MM.1S (cell line): ENCODE data around the gene PIKFYVE.

ENCODE experiments used
- DNase-seq: peaks from one replicate; pipeline ENCODE4 v3.0.0-alpha.2; 2015
- H2AFZ ChIP-seq: fragments of 300-600 bp; sonication (generic); 2 replicates; pipeline ENCODE4 v1.6.0; 2016; ENCODE audit warnings: antibody characterized with exemption, low read length
- H3F3A ChIP-seq: fragments of 300-600 bp; sonication (generic); 2 replicates; pipeline ENCODE4 v1.6.1; 2016; ENCODE audit warnings: mild to moderate bottlenecking, antibody characterized with exemption, low read length, moderate library complexity, mixed read lengths; ENCODE audit not compliant: insufficient read depth
- H3K27ac ChIP-seq: fragments of 300-600 bp; sonication (generic); 2 replicates; pipeline ENCODE4 v1.5.1; 2016; ENCODE audit warnings: mild to moderate bottlenecking, low read length
- H3K27me3 ChIP-seq: fragments of 300-600 bp; sonication (generic); replicated peaks from 2 replicates; pipeline ENCODE4 v1.6.0; 2016; ENCODE audit warnings: low read length; ENCODE audit not compliant: insufficient read depth
- H3K36me3 ChIP-seq: fragments of 300-600 bp; sonication (generic); replicated peaks from 2 replicates; pipeline ENCODE4 v1.6.1; 2016; ENCODE audit warnings: mild to moderate bottlenecking, low read length, mixed read lengths; ENCODE audit not compliant: insufficient read depth
- H3K4me1 ChIP-seq: fragments of 300-600 bp; sonication (generic); 2 replicates; pipeline ENCODE4 v1.6.1; 2016; ENCODE audit warnings: low read length, mixed read lengths
- H3K4me2 ChIP-seq: fragments of 300-600 bp; sonication (generic); 2 replicates; pipeline ENCODE4 v1.6.0; 2016; ENCODE audit warnings: low read depth, low read length
- H3K4me3 ChIP-seq: fragments of 300-600 bp; sonication (generic); 2 replicates; pipeline ENCODE4 v1.5.1; 2016; ENCODE audit warnings: low read length, mixed read lengths
- H3K79me2 ChIP-seq: fragments of 300-600 bp; sonication (generic); 2 replicates; pipeline ENCODE4 v1.6.1; 2016; ENCODE audit warnings: mixed run types, low read length, mixed read lengths
- H3K9ac ChIP-seq: fragments of 300-600 bp; sonication (generic); 2 replicates; pipeline ENCODE4 v1.6.1; 2016; ENCODE audit warnings: low read length, mixed read lengths
- H3K9me2 ChIP-seq: fragments of 300-600 bp; sonication (generic); replicated peaks from 2 replicates; pipeline ENCODE4 v1.6.1; 2016; ENCODE audit warnings: mild to moderate bottlenecking, low read length, mixed read lengths; ENCODE audit not compliant: insufficient read depth
- H3K9me3 ChIP-seq: fragments of 300-600 bp; sonication (generic); replicated peaks from 2 replicates; pipeline ENCODE4 v1.6.1; 2016; ENCODE audit warnings: mild to moderate bottlenecking, low read length, mixed read lengths; ENCODE audit not compliant: insufficient read depth
- H4K20me1 ChIP-seq: fragments of 300-600 bp; sonication (generic); 2 replicates; pipeline ENCODE4 v1.6.1; 2016; ENCODE audit warnings: mild to moderate bottlenecking, low read length, moderate library complexity, mixed read lengths; ENCODE audit not compliant: insufficient read depth
- EZH2 ChIP-seq: fragments of 300-600 bp; sonication (generic); optimal IDR thresholded peaks from 2 replicates; pipeline ENCODE3; 2017; ENCODE audit warnings: low read depth, mild to moderate bottlenecking, antibody characterized with exemption, low read length, mixed read lengths
- EZH2phosphoT487 ChIP-seq: fragments of 300-600 bp; sonication (generic); IDR thresholded peaks from 2 replicates; pipeline ENCODE4 v1.6.1; 2018; ENCODE audit warnings: antibody characterized with exemption, low read length
- TF ChIP-seq, protein P1 (sequence below): fragments of 300-600 bp; sonication (generic); IDR thresholded peaks from 2 replicates; pipeline ENCODE4 v1.5.1; 2016; ENCODE audit warnings: antibody characterized with exemption, low read length, mixed read lengths

PIKFYVE gene

DNA sequence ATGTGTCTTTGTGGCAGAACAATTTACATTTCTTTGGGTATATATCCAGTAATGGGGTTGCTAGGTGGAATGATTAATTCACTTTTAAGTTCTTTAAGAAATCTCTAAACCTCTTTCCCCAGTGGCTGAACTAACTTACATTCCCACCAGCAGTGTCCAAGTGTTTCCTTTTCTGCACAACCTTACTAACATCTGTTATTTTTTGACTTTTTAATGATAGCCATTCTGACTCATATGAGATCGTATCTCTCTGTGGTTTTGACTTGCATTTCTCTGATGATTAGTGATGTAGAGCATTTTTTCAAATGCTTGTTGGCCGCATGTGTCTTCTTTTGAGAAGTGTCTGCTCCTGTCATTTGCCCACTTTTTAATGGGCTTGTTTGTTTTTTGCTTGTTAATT lies 97.4 kb downstream of the PIKFYVE start:
- H3K27ac ChIP-seq: no peak overlapping the region
- no peaks in the 10 kb centered on the region for H3K36me3 ChIP-seq
- no peaks in the 10 kb centered on the region for H3F3A ChIP-seq
- no peak overlapping the region for H3K9ac ChIP-seq
- no peaks in the 10 kb centered on the region for H4K20me1 ChIP-seq
- no peaks in the 10 kb centered on the region for H3K27me3 ChIP-seq
- H2AFZ ChIP-seq: no peak overlapping the region
- TF ChIP-seq EZH2phosphoT487: no peak
- TF ChIP-seq, protein P1, sequence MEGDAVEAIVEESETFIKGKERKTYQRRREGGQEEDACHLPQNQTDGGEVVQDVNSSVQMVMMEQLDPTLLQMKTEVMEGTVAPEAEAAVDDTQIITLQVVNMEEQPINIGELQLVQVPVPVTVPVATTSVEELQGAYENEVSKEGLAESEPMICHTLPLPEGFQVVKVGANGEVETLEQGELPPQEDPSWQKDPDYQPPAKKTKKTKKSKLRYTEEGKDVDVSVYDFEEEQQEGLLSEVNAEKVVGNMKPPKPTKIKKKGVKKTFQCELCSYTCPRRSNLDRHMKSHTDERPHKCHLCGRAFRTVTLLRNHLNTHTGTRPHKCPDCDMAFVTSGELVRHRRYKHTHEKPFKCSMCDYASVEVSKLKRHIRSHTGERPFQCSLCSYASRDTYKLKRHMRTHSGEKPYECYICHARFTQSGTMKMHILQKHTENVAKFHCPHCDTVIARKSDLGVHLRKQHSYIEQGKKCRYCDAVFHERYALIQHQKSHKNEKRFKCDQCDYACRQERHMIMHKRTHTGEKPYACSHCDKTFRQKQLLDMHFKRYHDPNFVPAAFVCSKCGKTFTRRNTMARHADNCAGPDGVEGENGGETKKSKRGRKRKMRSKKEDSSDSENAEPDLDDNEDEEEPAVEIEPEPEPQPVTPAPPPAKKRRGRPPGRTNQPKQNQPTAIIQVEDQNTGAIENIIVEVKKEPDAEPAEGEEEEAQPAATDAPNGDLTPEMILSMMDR: no peak
- TF ChIP-seq EZH2: no peak
- H3K79me2 ChIP-seq: no peaks in the 10 kb centered on the region
- DNase-seq: no peak
- no peaks in the 10 kb centered on the region for H3K4me1 ChIP-seq
- no peaks in the 10 kb centered on the region for H3K9me2 ChIP-seq
- H3K4me2 ChIP-seq: no peak overlapping the region
- no peaks in the 10 kb centered on the region for H3K9me3 ChIP-seq
- no peak overlapping the region for H3K4me3 ChIP-seq

DNA sequence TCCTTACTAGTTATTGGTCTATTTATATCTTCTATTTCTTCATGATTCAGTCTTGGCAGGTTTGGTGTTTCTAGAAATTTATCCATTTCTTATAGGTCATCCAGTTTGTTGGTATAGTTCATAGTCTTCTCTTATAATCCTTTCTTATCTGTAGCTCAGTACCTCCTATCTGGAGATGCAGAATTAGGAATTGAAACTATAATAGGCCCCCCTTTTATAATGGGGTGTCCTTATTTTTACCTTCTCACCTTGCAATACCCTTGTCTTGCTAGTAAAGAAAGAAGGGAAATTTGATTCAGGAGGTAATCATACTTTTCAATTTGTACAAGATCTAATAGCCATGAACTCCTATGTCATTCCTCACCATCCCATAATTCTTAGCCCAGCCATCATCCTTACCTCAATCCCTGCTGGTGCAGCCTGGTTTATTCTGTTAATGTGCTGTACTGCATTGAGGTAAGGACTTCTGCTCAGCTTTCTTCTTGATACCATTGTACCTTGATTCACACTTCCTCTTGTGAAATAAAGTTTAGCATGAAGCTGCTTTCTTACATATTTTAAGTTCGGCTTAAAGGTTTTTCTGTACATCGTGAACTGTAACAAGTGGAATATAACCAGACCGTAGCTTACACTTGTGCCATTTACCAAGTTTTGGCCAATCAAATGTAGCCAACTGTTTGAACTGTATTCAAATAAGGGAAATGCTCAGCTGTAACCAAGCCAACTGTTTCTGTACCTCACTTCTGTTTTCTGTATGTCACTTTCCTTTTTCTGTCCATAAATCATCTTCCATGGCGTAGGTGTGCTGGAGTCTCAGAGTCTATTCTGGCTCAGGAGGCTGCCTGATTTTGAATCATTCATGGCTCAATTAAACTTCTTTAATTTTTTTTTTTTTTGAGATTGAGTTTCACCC lies 100.4 kb downstream of the PIKFYVE start:
- H3K9me3 ChIP-seq: no peaks in the 10 kb centered on the region
- no peaks in the 10 kb centered on the region for H3K4me1 ChIP-seq
- no peaks in the 10 kb centered on the region for H3F3A ChIP-seq
- H3K4me3 ChIP-seq: no peak overlapping the region
- H2AFZ ChIP-seq: no peak overlapping the region
- H3K27me3 ChIP-seq: no peaks in the 10 kb centered on the region
- no peak overlapping the region for H3K4me2 ChIP-seq
- H4K20me1 ChIP-seq: no peaks in the 10 kb centered on the region
- H3K79me2 ChIP-seq: no peaks in the 10 kb centered on the region
- H3K9ac ChIP-seq: no peak overlapping the region
- TF ChIP-seq, protein P1: no peak
- TF ChIP-seq EZH2phosphoT487: no peak
- no peak for DNase-seq
- H3K36me3 ChIP-seq: no peaks in the 10 kb centered on the region
- no peaks in the 10 kb centered on the region for H3K9me2 ChIP-seq
- no peak overlapping the region for H3K27ac ChIP-seq

- H3K36me3 ChIP-seq: no peaks in the 10 kb centered on the region
- H3K27ac ChIP-seq: no peak overlapping the region
- no peak overlapping the region for H3K9ac ChIP-seq
- H3K9me3 ChIP-seq: no peaks in the 10 kb centered on the region
- H3K4me3 ChIP-seq: no peak overlapping the region
- no peak overlapping the region for H2AFZ ChIP-seq
- H4K20me1 ChIP-seq: no peaks in the 10 kb centered on the region
- H3K4me1 ChIP-seq: no peaks in the 10 kb centered on the region
- H3K79me2 ChIP-seq: no peaks in the 10 kb centered on the region
- TF ChIP-seq EZH2: no peak
- TF ChIP-seq, protein P1: no peak
- no peak for TF ChIP-seq EZH2phosphoT487
- no peak overlapping the region for H3K4me2 ChIP-seq
- H3K9me2 ChIP-seq: no peaks in the 10 kb centered on the region
- no peaks in the 10 kb centered on the region for H3K27me3 ChIP-seq
- DNase-seq: no peak
- H3F3A ChIP-seq: no peaks in the 10 kb centered on the region
Observed at GRCh38 chr2:208369091-208369490, 103.0 kb downstream of the PIKFYVE start.
